Heart left ventricle (tissue), 16 donors: ENCODE measurements around the gene IRS1. TPM values are rescaled to one million over a fixed set of nuclear protein-coding genes. Genes with fewer than 3 reads are reported as not detected.

Experiments
- ATAC-seq, 4 donors: fragments of 200-7000 bp; cut with Tn5 transposase; one replicate each; pipeline ENCODE4 v1.9.1; 2020 to 2022; ENCODE audit warnings: moderate library complexity in 4 of 4, mild to moderate bottlenecking in 3 of 4, moderate number of reproducible peaks in 1 of 4
- DNase-seq, 5 donors: peaks; one replicate each; pipeline ENCODE4 v3.0.0-alpha.2; 2020
- H3K27ac ChIP-seq, 12 donors: fragments of 200-600 bp; sonication (generic) in 4 of 12; one replicate each; pipeline versions ENCODE4 v1.5.0 to v1.8.0; 2016 to 2022; ENCODE audit warnings: mild to moderate bottlenecking in 2 of 12
- H3K27me3 ChIP-seq, 9 donors: fragments of 200-600 bp; sonication (generic) in 2 of 9; one replicate each; pipeline versions ENCODE4 v1.5.1 to v1.8.0; 2016 to 2022; ENCODE audit warnings: mild to moderate bottlenecking in 3 of 9
- H3K36me3 ChIP-seq, 9 donors: fragments of 200-600 bp; sonication (generic) in 2 of 9; one replicate each; pipeline versions ENCODE4 v1.5.0 to v1.8.0; 2018 to 2022; ENCODE audit warnings: mild to moderate bottlenecking in 2 of 9
- H3K4me1 ChIP-seq, 12 donors: fragments of 200-600 bp; sonication (generic) in 4 of 12; one replicate each; pipeline versions ENCODE4 v1.5.0 to v1.8.0; 2016 to 2022; ENCODE audit warnings: mild to moderate bottlenecking in 3 of 12
- H3K4me3 ChIP-seq, 12 donors: fragments of 200-600 bp; sonication (generic) in 4 of 12; one replicate each; pipeline versions ENCODE4 v1.5.0 to v1.8.0; 2017 to 2022; ENCODE audit warnings: mild to moderate bottlenecking in 9 of 12, moderate library complexity in 4 of 12
- H3K9me3 ChIP-seq, 12 donors: fragments of 200-600 bp; sonication (generic) in 4 of 12; one replicate each; pipeline versions ENCODE4 v1.5.0 to v1.8.0; 2016 to 2022; ENCODE audit warnings: mild to moderate bottlenecking in 1 of 12
- CTCF ChIP-seq, 12 donors: fragments of 200-600 bp; sonication (generic) in 4 of 12; IDR thresholded peaks; one replicate each; pipeline versions ENCODE4 v1.5.0 to v1.8.0; 2018 to 2022; ENCODE audit warnings: antibody characterized with exemption in 12 of 12, mild to moderate bottlenecking in 5 of 12
- POLR2A ChIP-seq, 2 donors: fragments of 450-650 bp; IDR thresholded peaks; one replicate each; pipeline ENCODE4 v1.6.1; 2017; ENCODE audit warnings: antibody characterized with exemption in 2 of 2, mild to moderate bottlenecking in 2 of 2, moderate library complexity in 2 of 2
- WGBS, 4 donors: extraction: QIAGEN DNeasy Blood & Tissue Kit in 2 of 4; methylation state at CpG; one replicate each; pipeline versions ENCODE4 v1.1.5 to v1.1.7; 2013 to 2018; 5-methylcytosine and 5-hydroxymethylcytosine counted together
- intact Hi-C, 10 donors: fragments of 100-400 bp; cut with DNase I; formaldehyde crosslinking; loops; one replicate each; pipeline versions ENCODE4 v1.11.1 to v1.14.2; 2022
- polyA plus RNA-seq, 2 donors: library from polyadenylated mRNA; stranded (reverse); fragments of 200-250 nt; gene quantifications; one replicate each; pipeline ENCODE4 v1.2.3, GENCODE V29; 2013
- total RNA-seq, 9 donors: library from RNA; depleted of rRNA in 2 of 9; stranded (reverse); fragments of >200 nt in 2 of 9; fragmentation: NEBNext Ultra II Directional in 3 of 9; extraction: Animal tissue kit (Norgen Biotek cat#: 25700) in 3 of 9; gene quantifications; one replicate each; pipeline versions ENCODE4 v1.1.0 to v1.2.4, GENCODE V29; 2016 to 2023
- donor health status: ischemic (EF 13 %, LVEDD 7.1; RV severe dilation, severe dysfunction).
- donor health status: healthy with polysubstance abuse.
- donor health status: DM: no; HTN: yes; CAD: no.
- donor health status: DM: no; HTN: no; CAD: no.
- donor health status: ischemic (EF 25% LVEDD 6.9; RV normal size, moderate dysfunction).
- donor health status: ischemic (EF 25% LVEDD 5.7; RV mildly dilated, moderate dysfunction).
- donor health status: healthy.
- donor health status: DM: yes; HTN: yes; CAD: no.
- donor health status: ischemic (EF 35%, LVEDD 5.7; RV mildly dilated, moderate dysfunction).
- donor health status: nonischemic (EF 11% LVEDD 7.7; RV severe dilation, severe dysfunction).
- donor health status: DM: yes; HTN: yes; CAD: no.
- donor health status: PGD.
- donor health status: ischemic (EF 29% LVEDD 5.4; RV normal size, mild dysfunction).
- donor health status: nonischemic (EF 23%, LVEDD 6.1; RV moderate dilation, normal function).

The IRS1 gene
- total and polyA plus RNA-seq, 11 donors, result 5.0 to 45.8 (median 15.7) TPM

DNA sequence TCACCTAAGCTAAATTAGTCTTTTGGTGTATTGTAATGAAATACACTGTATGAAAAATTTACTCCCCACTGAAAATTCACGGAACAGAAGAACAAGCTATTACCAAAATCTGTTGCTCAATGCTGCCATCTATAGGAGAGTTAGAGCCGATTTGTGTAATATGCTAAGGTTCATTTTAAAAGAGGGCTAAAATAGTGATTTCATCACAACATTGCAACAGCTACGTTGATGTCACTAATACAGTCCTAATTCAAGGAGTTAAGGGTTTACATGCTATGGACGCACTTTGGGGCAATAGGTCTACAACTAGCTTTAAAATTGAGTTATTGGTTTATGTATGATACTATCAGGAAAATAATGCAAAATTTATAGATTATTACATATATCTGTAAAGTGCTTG, 3.0 kb upstream of the IRS1 start:
- peak; percentile 63 to 85 (median 80) for TF ChIP-seq CTCF (IDR thresholded peaks at IDR 0.05)
- no peak for TF ChIP-seq POLR2A (IDR thresholded peaks at IDR 0.05)
- intact Hi-C loops, result loop anchor here (1.0 to 10.0 kb wide), 21 partner anchors 35 to 1135 kb away; partner anchors contain the start of gene RHBDD1 (in 1 of the 10)
- Histone ChIP-seq H3K4me1 (peaks cover 0 to 32% (median 14%) of the 10 kb centered on the region in 12 donors), H3K27me3 (peaks cover 0 to 33% (median 0%) of the 10 kb centered on the region in 9 donors), H3K36me3 (peaks cover 0 to under 1% (median 0%) of the 10 kb centered on the region in 9 donors), H3K27ac (no peak overlapping the region), H3K4me3 (no peak overlapping the region), H3K9me3 (no peaks in the 10 kb centered on the region)
- DNase-seq (no peak), ATAC-seq (no peak)
- WGBS, 4 donors, result 0 to 1% (median 0%) methylated on average over 4 of the region's 4 CpGs

DNA sequence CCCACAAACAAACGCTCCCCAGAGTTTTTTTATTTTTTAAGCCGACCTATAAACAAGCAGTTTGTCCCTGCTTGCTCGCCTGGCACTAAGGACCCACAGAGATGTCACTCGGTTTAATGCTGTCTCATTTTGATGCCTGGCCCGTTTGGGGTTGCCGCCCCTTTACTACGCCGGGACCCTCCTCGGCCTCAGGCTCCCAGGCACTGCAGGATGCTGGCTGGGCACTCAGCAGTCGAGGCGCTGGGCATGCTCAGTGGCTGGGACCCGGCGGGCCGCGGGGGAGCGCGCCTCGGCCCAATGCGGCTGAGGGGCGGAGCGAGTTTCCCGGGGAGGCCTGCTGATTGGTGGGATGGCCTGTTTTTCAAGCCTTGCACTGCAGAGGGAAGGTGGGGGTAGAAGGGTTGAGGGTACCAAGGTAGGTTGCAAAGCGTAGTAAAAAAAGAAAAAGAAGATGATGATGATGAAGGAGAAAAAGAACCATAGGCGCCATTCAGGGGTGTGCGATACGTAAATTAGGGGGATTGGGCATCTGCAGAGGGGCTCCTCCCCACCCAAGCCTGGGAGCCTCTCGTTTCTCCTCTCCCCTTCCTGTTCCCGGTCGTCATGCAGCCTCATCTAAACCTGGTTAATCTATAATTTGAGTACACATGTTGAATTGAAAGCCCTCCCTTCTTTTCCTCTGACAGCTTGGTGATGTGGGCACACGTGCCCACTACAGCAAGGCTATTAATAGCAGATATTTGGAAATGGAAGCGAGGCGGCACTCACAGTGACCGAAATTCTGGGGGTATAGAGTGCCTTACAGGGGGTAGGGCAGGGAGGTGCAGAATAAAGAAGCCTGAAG, 1.5 kb upstream of the IRS1 start:
- peaks cover 0 to 9% (median 0%) of the 10 kb centered on the region in 9 donors for H3K36me3 ChIP-seq
- no peaks in the 10 kb centered on the region for H3K9me3 ChIP-seq
- intact Hi-C loops, result loop anchor here (2.0 to 10.0 kb wide), 23 partner anchors 36 to 1134 kb away; partner anchors contain the start of gene RHBDD1 (in 1 of the 10)
- DNase-seq, result peak; percentile 87 to 91 (median 88)
- H3K27ac ChIP-seq, result peak overlapping the region; percentile 66 to 98 (median 94)
- WGBS, 4 donors, result 7 to 31% (median 16%) methylated on average over 32 to 33 of the region's 33 CpGs
- H3K4me1 ChIP-seq, result peaks cover 0 to 46% (median 23%) of the 10 kb centered on the region in 12 donors
- peak in 1 of 2 donors; percentile 81 for TF ChIP-seq POLR2A (IDR thresholded peaks at IDR 0.05)
- no peak for TF ChIP-seq CTCF (IDR thresholded peaks at IDR 0.05)
- ATAC-seq, result peak; percentile 81 to 87 (median 85)
- peak overlapping the region in 11 of 12 donors; percentile 6 to 97 (median 83) for H3K4me3 ChIP-seq
- peaks cover 0 to 33% (median 0%) of the 10 kb centered on the region in 9 donors for H3K27me3 ChIP-seq

DNA sequence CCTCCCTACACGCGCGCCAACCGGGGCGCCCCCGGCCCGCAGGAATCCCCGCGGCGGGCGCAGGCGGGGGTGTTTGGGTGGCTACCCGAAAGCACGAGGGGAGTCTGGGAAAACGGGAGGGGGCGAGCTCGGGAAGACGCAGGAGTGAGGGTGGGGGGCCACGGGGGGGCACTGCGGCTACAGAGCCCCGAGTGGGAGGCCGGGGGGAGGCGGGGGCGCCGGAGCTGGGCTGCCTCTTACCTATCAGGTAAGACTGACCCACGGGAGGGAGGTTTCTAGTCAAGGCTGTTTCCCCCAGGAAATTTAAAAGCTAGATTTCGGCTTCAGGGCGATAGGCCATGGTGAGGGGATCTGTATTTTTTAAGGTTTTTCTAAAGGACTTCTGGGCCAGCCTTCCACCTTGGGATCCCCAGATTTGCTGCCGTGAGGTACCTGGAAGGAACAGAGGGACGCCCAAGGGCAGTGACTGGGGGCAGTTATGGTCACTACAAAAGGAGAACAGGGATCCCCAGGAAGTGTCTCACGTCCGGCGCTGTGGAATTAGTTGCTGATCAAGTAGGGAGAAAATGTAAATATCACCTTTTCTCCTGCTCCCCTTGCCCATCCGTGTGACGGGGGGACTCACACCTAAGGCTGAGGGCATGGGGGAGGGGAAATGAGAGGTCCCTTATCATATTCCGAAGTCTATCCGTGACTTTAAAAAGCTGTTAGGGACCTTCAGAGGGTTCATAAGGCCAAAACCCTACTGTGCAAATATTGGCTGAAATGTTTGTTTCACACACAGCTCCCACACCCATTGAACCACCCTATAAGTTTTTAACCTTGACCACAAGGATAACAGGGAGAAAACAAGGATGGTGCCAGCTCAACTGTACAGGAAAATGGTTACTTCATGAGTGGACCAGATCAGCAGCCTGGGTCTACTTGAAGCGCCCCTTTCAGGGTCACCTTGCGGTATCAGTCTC, 638 bp upstream of the IRS1 start:
- DNase-seq, result peak in 2 of 5 donors; percentile 26 to 46
- Histone ChIP-seq H3K36me3 (peaks cover 0 to 9% (median 0%) of the 10 kb centered on the region in 9 donors), H3K4me1 (peaks cover 0 to 55% (median 30%) of the 10 kb centered on the region in 12 donors), H3K27ac (peak overlapping the region; percentile 66 to 98 (median 94)), H3K27me3 (peaks cover 0 to 33% (median 0%) of the 10 kb centered on the region in 9 donors), H3K9me3 (no peaks in the 10 kb centered on the region), H3K4me3 (peak overlapping the region; percentile 45 to 97 (median 82))
- TF ChIP-seq POLR2A (IDR thresholded peaks at IDR 0.05), result no peak
- TF ChIP-seq CTCF (IDR thresholded peaks at IDR 0.05), result peak in 4 of 12 donors; percentile 0 to 57 (median 44)
- ATAC-seq, result no peak
- 5 to 10% (median 8%) methylated on average over 21 to 39 of the region's 39 CpGs for WGBS, 4 donors
- intact Hi-C loops, result loop anchor here (2.0 to 10.0 kb wide), 41 partner anchors 37 to 1133 kb away; partner anchors contain the start of gene RHBDD1 (in 1 of the 10)
